Upper lobe of right lung (tissue), 1 donor: ENCODE data around the gene CDH4. TPM values are rescaled to one million over a fixed set of nuclear protein-coding genes. Genes with fewer than 3 reads are reported as not detected.

Source experiments
- ATAC-seq: fragments of 200-7000 bp; cut with Tn5 transposase; one replicate; pipeline ENCODE4 v1.9.1; 2020; ENCODE audit warnings: mild to moderate bottlenecking, moderate library complexity
- DNase-seq: peaks from one replicate; pipeline ENCODE4 v3.0.0-alpha.2; 2020
- H3K27ac ChIP-seq: fragments of 200-600 bp; one replicate; pipeline ENCODE4 v1.8.0; 2022
- H3K27me3 ChIP-seq: fragments of 200-600 bp; one replicate; pipeline ENCODE4 v1.8.0; 2022; ENCODE audit warnings: mild to moderate bottlenecking
- H3K36me3 ChIP-seq: fragments of 200-600 bp; one replicate; pipeline ENCODE4 v1.8.0; 2022
- H3K4me1 ChIP-seq: fragments of 200-600 bp; one replicate; pipeline ENCODE4 v1.8.0; 2022
- H3K4me3 ChIP-seq: fragments of 200-600 bp; one replicate; pipeline ENCODE4 v1.8.0; 2022; ENCODE audit warnings: mild to moderate bottlenecking
- H3K9me3 ChIP-seq: fragments of 200-600 bp; one replicate; pipeline ENCODE4 v1.8.0; 2022
- intact Hi-C: fragments of 100-400 bp; cut with DNase I; formaldehyde crosslinking; loops from one replicate; pipeline ENCODE4 v1.11.0; 2022
- total RNA-seq: library from RNA; stranded (reverse); fragmentation: NEBNext Ultra II Directional; extraction: Animal tissue kit (Norgen Biotek cat#: 25700); gene quantifications from one replicate; pipeline ENCODE4 v1.2.1, GENCODE V29; 2021
- TF ChIP-seq, protein P1 (sequence below): fragments of 200-600 bp; IDR thresholded peaks from one replicate; pipeline ENCODE4 v1.8.0; 2022; ENCODE audit warnings: antibody characterized with exemption
- donor health status: DM: no; HTN: yes; CAD: no; lungs with severe emphysema.

Gene CDH4
- total RNA-seq, 1 donor from 2014 or later = 0.23 TPM

- Histone ChIP-seq H3K27me3 (peaks cover 5% of the 10 kb centered on the region), H3K4me1 (no peaks in the 10 kb centered on the region), H3K4me3 (no peak overlapping the region), H3K36me3 (no peaks in the 10 kb centered on the region), H3K9me3 (no peaks in the 10 kb centered on the region), H3K27ac (no peak overlapping the region)
- DNase-seq = no peak
- intact Hi-C loops = no loop called here
- no peak for ATAC-seq
- TF ChIP-seq, protein P1, sequence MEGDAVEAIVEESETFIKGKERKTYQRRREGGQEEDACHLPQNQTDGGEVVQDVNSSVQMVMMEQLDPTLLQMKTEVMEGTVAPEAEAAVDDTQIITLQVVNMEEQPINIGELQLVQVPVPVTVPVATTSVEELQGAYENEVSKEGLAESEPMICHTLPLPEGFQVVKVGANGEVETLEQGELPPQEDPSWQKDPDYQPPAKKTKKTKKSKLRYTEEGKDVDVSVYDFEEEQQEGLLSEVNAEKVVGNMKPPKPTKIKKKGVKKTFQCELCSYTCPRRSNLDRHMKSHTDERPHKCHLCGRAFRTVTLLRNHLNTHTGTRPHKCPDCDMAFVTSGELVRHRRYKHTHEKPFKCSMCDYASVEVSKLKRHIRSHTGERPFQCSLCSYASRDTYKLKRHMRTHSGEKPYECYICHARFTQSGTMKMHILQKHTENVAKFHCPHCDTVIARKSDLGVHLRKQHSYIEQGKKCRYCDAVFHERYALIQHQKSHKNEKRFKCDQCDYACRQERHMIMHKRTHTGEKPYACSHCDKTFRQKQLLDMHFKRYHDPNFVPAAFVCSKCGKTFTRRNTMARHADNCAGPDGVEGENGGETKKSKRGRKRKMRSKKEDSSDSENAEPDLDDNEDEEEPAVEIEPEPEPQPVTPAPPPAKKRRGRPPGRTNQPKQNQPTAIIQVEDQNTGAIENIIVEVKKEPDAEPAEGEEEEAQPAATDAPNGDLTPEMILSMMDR = no peak
Observed at GRCh38 chr20:61443443-61444126, 191.5 kb downstream of the CDH4 start.

DNA sequence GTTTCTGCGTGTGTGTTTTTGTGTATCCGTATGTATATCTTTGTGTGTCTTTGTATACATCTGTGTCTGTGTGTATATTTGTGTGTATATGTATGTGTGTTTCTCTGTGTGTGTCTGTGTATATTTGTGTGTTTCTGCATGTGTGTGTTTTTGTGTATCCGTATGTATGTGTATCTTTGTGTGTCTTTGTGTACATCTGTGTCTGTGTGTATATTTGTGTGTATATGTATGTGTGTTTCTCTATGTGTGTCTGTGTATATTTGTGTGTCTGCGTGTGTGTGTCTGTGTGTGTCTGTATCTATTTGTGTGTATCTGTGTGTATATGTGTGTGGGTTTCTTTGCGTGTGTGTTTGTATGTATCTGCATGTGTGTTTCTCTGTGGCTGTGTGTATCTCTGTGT, 192.6 kb downstream of the CDH4 start:
- Histone ChIP-seq H3K4me3 (no peak overlapping the region), H3K9me3 (no peaks in the 10 kb centered on the region), H3K27me3 (peaks cover 16% of the 10 kb centered on the region), H3K27ac (no peak overlapping the region), H3K36me3 (no peaks in the 10 kb centered on the region), H3K4me1 (no peaks in the 10 kb centered on the region)
- intact Hi-C loops = no loop called here
- TF ChIP-seq, protein P1 = no peak
- no peak for DNase-seq
- no peak for ATAC-seq

DNA sequence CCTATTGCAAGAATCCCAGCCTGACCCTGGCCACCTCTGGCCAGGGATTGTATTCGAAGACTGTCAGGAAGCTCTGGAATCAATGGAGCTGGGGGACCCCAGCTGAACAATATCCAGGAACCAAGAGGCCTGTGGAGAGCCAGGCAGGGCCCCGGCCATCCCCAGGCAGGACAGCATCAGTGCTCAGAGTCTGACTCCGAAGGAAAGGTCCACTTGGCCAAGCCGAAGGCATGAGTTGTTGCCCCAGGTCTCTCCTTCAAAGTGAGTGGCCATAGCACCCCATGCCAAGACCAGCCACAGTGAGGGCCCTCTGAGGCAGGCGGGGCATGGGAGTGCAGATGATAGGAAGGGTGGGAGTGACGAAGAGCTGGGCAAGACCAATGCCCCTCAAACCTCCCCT, 193.1 kb downstream of the CDH4 start:
- H3K27me3 ChIP-seq = peaks cover 16% of the 10 kb centered on the region
- TF ChIP-seq, protein P1 = no peak
- H3K4me3 ChIP-seq = no peak overlapping the region
- no peaks in the 10 kb centered on the region for H3K9me3 ChIP-seq
- intact Hi-C loops = no loop called here
- no peak overlapping the region for H3K27ac ChIP-seq
- no peaks in the 10 kb centered on the region for H3K4me1 ChIP-seq
- ATAC-seq = no peak
- no peaks in the 10 kb centered on the region for H3K36me3 ChIP-seq
- DNase-seq = no peak

DNA sequence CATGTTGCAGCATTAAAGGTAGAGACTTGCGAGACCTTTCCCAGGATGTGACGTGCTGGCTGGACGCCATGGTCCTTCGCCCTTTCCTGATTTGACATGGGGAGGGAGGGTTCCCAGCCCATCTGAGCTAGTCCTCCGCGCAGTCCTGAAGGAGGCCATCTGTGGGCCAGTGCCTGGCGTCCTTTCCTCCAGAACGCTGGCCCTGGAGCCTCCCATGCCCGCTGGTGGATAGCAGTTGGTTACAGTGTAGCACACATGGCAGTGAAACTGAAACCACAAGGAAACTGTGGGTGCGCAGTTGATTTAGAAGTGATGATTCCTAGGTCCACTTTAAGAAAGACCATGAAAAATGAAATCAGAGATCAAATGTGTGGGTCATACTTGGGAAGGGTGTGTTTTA, 193.7 kb downstream of the CDH4 start:
- TF ChIP-seq, protein P1 = no peak
- intact Hi-C loops = no loop called here
- H3K36me3 ChIP-seq = no peaks in the 10 kb centered on the region
- DNase-seq (no peak), ATAC-seq (no peak)
- H3K9me3 ChIP-seq = no peaks in the 10 kb centered on the region
- H3K4me1 ChIP-seq = no peaks in the 10 kb centered on the region
- peaks cover 16% of the 10 kb centered on the region for H3K27me3 ChIP-seq
- no peak overlapping the region for H3K27ac ChIP-seq
- no peak overlapping the region for H3K4me3 ChIP-seq

GRCh38 chr20:61447952-61448351, 195.9 kb downstream of the CDH4 start:
- DNase-seq (no peak), ATAC-seq (no peak)
- Histone ChIP-seq H3K4me1 (no peaks in the 10 kb centered on the region), H3K9me3 (no peaks in the 10 kb centered on the region), H3K36me3 (no peaks in the 10 kb centered on the region), H3K27me3 (peaks cover 13% of the 10 kb centered on the region), H3K4me3 (no peak overlapping the region), H3K27ac (no peak overlapping the region)
- intact Hi-C loops = no loop called here
- TF ChIP-seq, protein P1 = no peak

- ATAC-seq (no peak), DNase-seq (no peak)
- Histone ChIP-seq H3K27me3 (peaks cover 11% of the 10 kb centered on the region), H3K27ac (no peak overlapping the region), H3K4me3 (no peak overlapping the region), H3K9me3 (no peaks in the 10 kb centered on the region), H3K4me1 (no peaks in the 10 kb centered on the region), H3K36me3 (no peaks in the 10 kb centered on the region)
- TF ChIP-seq, protein P1 = no peak
- intact Hi-C loops = no loop called here
Observed at GRCh38 chr20:61448386-61448785, 196.3 kb downstream of the CDH4 start.
